HL-60 (cell line): Measurements from ENCODE around the gene UBR4.
"Not testable (repeated sequence)": the region's sequence is repeated elsewhere in the genome, so short reads cannot be mapped to it uniquely, and the experiment has no call there.

Source experiments
- DNase-seq, 2 experiments: peaks; one replicate each; pipeline ENCODE4 v3.0.0-alpha.2; 2010 to 2020; ENCODE audit warnings: low read depth in 1 of 2, low spot score in 1 of 2
- H3K27ac ChIP-seq: fragments of 250-450 bp; sonication (Bioruptor Pico); replicated peaks from 2 replicates; pipeline ENCODE4 v1.5.1; 2020; ENCODE audit warnings: mild to moderate bottlenecking, moderate library complexity
- H3K27me3 ChIP-seq: fragments of 250-450 bp; sonication (Bioruptor Pico); 2 replicates; pipeline ENCODE4 v1.5.1; 2021; ENCODE audit warnings: mild to moderate bottlenecking, moderate library complexity; ENCODE audit not compliant: insufficient read depth, poor library complexity, severe bottlenecking
- H3K4me3 ChIP-seq: replicated peaks from 2 replicates; pipeline ENCODE4 v1.5.1; 2011; ENCODE audit warnings: mild to moderate bottlenecking, control low read depth, low read length; ENCODE audit not compliant: insufficient read depth
- GABPA ChIP-seq: IDR thresholded peaks from 2 replicates; pipeline ENCODE4 v1.6.1; 2012; ENCODE audit warnings: low read depth
- POLR2AphosphoS5 ChIP-seq: IDR thresholded peaks from 2 replicates; pipeline ENCODE4 v1.6.1; 2012; ENCODE audit warnings: low read depth
- SPI1 ChIP-seq: IDR thresholded peaks from 2 replicates; pipeline ENCODE4 v1.6.1; 2012; ENCODE audit warnings: low read depth, mild to moderate bottlenecking, borderline replicate concordance
- TF ChIP-seq, protein P1 (sequence below): IDR thresholded peaks from 2 replicates; pipeline ENCODE4 v1.6.1; 2012; ENCODE audit warnings: low read depth; ENCODE audit not compliant: insufficient replicate concordance
- TF ChIP-seq, protein P2 (sequence below): IDR thresholded peaks from one replicate; pipeline ENCODE4 v1.5.1; 2011; ENCODE audit warnings: low read length, control low read depth, inconsistent platforms; ENCODE audit not compliant: insufficient read depth

The UBR4 gene

DNA sequence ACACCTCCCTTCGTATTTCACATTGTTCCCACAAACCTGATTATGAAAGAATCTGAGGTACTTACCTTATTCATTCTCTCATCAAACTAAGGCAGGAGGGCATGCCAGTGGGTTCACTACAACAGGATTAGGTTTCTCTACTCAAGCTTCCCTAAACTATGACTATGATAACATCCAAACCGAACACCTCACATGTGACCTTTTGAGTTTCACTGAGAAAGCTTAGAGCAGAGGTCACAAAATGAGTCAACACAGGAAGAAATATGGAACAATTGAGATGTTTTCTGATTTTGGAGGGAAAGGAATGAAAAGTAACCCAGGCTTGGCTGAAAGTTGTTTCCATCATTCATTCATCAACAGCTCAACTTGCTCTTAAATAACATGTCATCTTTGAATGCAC lies 24.1 kb downstream of the UBR4 start:
- no peak for TF ChIP-seq POLR2AphosphoS5
- TF ChIP-seq, protein P1, sequence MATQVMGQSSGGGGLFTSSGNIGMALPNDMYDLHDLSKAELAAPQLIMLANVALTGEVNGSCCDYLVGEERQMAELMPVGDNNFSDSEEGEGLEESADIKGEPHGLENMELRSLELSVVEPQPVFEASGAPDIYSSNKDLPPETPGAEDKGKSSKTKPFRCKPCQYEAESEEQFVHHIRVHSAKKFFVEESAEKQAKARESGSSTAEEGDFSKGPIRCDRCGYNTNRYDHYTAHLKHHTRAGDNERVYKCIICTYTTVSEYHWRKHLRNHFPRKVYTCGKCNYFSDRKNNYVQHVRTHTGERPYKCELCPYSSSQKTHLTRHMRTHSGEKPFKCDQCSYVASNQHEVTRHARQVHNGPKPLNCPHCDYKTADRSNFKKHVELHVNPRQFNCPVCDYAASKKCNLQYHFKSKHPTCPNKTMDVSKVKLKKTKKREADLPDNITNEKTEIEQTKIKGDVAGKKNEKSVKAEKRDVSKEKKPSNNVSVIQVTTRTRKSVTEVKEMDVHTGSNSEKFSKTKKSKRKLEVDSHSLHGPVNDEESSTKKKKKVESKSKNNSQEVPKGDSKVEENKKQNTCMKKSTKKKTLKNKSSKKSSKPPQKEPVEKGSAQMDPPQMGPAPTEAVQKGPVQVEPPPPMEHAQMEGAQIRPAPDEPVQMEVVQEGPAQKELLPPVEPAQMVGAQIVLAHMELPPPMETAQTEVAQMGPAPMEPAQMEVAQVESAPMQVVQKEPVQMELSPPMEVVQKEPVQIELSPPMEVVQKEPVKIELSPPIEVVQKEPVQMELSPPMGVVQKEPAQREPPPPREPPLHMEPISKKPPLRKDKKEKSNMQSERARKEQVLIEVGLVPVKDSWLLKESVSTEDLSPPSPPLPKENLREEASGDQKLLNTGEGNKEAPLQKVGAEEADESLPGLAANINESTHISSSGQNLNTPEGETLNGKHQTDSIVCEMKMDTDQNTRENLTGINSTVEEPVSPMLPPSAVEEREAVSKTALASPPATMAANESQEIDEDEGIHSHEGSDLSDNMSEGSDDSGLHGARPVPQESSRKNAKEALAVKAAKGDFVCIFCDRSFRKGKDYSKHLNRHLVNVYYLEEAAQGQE = no peak
- TF ChIP-seq, protein P2, sequence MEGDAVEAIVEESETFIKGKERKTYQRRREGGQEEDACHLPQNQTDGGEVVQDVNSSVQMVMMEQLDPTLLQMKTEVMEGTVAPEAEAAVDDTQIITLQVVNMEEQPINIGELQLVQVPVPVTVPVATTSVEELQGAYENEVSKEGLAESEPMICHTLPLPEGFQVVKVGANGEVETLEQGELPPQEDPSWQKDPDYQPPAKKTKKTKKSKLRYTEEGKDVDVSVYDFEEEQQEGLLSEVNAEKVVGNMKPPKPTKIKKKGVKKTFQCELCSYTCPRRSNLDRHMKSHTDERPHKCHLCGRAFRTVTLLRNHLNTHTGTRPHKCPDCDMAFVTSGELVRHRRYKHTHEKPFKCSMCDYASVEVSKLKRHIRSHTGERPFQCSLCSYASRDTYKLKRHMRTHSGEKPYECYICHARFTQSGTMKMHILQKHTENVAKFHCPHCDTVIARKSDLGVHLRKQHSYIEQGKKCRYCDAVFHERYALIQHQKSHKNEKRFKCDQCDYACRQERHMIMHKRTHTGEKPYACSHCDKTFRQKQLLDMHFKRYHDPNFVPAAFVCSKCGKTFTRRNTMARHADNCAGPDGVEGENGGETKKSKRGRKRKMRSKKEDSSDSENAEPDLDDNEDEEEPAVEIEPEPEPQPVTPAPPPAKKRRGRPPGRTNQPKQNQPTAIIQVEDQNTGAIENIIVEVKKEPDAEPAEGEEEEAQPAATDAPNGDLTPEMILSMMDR = no peak
- no peak for TF ChIP-seq SPI1
- TF ChIP-seq GABPA = no peak
- Histone ChIP-seq H3K27me3 (no peaks in the 10 kb centered on the region), H3K4me3 (no peak overlapping the region), H3K27ac (no peak overlapping the region)
- no peak for DNase-seq

DNA sequence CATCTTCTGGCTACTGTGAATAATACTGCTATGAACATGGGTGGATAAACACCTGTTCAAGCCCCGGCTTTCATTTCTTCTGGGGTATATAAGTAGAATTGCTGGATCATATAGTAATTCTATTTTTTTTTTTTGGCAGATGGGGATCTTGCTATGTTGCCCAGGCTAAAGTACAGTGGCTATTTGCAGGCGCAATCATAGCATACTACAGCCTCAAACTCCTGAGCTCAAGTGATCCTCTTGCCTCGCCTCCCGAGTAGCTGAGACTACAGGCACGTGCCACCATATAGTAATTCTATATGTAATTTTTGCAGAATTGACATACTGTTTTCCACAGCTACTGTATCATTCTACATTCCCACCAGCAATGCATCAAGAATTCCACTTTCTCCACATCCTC lies 27.8 kb downstream of the UBR4 start:
- H3K4me3 ChIP-seq = no peak overlapping the region
- DNase-seq = no peak
- H3K27me3 ChIP-seq = no peaks in the 10 kb centered on the region
- no peak overlapping the region for H3K27ac ChIP-seq
- no peak for TF ChIP-seq SPI1
- TF ChIP-seq, protein P1 = no peak
- no peak for TF ChIP-seq POLR2AphosphoS5

DNA sequence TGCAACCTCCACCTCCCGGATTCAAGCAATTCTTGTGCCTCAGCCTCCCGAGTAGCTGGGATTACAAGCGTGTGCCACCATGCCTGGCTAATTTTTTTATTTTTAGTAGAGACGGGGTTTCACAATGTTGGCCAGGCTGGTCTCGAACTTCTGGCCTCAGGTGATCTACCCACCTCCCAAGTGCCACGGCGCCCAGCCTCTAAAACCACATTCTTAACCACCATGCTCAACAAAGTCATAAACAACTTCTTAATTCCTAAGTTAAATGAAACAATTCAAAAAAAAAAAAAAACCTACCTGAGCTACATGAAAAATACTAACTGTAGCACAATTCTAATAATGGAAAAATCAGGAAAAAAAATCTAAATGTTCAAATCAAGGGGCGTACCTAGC lies 29.8 kb downstream of the UBR4 start:
- H3K27me3 ChIP-seq = not testable (repeated sequence)

DNA sequence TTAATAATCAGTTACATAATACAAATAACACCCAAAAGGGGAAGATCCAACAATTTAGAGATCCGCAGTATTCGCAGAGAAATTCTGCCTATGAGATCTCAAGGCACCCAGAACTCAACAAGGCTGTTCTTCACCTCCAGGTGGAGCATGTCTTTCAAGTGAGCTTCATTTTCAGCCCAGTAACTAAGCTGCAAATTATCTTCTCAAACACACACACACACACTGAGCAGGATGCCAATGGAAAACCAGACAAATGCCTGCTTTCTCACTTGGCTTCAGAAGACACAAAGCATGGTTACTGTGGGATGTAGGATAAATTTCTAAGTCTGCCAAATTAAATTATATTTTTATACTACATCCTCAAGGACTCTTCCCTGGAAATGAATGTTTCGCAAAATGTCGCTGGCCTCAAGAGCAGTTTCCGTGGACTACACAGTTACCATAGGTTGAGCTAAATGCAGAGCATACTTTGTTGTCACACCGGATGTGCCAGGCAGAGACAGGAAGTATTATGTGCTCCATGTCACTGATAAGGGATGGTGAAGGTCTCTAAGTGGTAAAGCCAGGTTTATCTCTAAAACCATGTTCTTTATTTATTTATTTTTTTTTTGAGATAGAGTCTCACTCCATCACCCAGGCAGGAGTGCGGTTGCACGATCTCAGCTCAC lies 30.3 kb downstream of the UBR4 start:
- H3K27me3 ChIP-seq = no peaks in the 10 kb centered on the region
- no peak overlapping the region for H3K4me3 ChIP-seq
- H3K27ac ChIP-seq = no peak overlapping the region
- peak in 1 of 2 experiments; percentile 15 for DNase-seq
- no peak for TF ChIP-seq SPI1
- TF ChIP-seq POLR2AphosphoS5 = no peak
- TF ChIP-seq GABPA = no peak; the same call in 1 of the 2 replicates
- TF ChIP-seq, protein P1 = no peak
- TF ChIP-seq, protein P2 = no peak

More for the DNA sequence above, 29.8 kb downstream of the UBR4 start:
- DNase-seq, H3K4me3 ChIP-seq, H3K27ac ChIP-seq: not testable (repeated sequence)
